Esophagus muscularis mucosa (tissue), 4 donors: ENCODE data around the gene HBG2. TPM values are rescaled to one million over a fixed set of nuclear protein-coding genes. Genes with fewer than 3 reads are reported as not detected.
"Not testable (repeated sequence)": the region's sequence is repeated elsewhere in the genome, so short reads cannot be mapped to it uniquely, and the experiment has no call there.

Source experiments
- DNase-seq: peaks from one replicate; pipeline ENCODE4 v3.0.0-alpha.2; 2017; ENCODE audit errors: extremely low spot score
- H3K27ac ChIP-seq, 4 donors: fragments of 200-600 bp; sonication (generic); replicated peaks in 1 of 4; 1 replicate in 3 of 4; 2 replicates in 1 of 4; pipeline ENCODE4 v1.5.1; 2016 to 2019; ENCODE audit warnings: mild to moderate bottlenecking in 1 of 4
- H3K27me3 ChIP-seq, 4 donors: fragments of 200-600 bp; sonication (generic); one replicate each; pipeline versions ENCODE4 v1.5.1 to v1.6.0; 2016 to 2019
- H3K36me3 ChIP-seq, 4 donors: fragments of 200-600 bp; sonication (generic); one replicate each; pipeline ENCODE4 v1.5.1; 2016 to 2019
- H3K4me1 ChIP-seq, 4 donors: fragments of 200-600 bp; sonication (generic); one replicate each; pipeline ENCODE4 v1.5.1; 2016 to 2019
- H3K4me3 ChIP-seq, 4 donors: fragments of 200-600 bp; sonication (generic); 1 replicate in 2 of 4; 2 replicates in 2 of 4; pipeline ENCODE4 v1.5.1; 2016 to 2019; ENCODE audit warnings: mild to moderate bottlenecking in 4 of 4, moderate library complexity in 1 of 4
- H3K9me3 ChIP-seq, 4 donors: fragments of 200-600 bp; sonication (generic); 1 replicate in 3 of 4; 2 replicates in 1 of 4; pipeline ENCODE4 v1.5.1; 2016 to 2019
- EP300 ChIP-seq: sonication (generic); formaldehyde crosslinking; IDR thresholded peaks from one replicate; pipeline ENCODE4 v1.6.1; 2017; ENCODE audit warnings: antibody characterized with exemption
- POLR2A ChIP-seq: fragments of 450-650 bp; IDR thresholded peaks from one replicate; pipeline ENCODE4 v1.6.1; 2017; ENCODE audit warnings: antibody characterized with exemption, moderate library complexity, mild to moderate bottlenecking, low read depth
- POLR2AphosphoS5 ChIP-seq, 2 donors: sonication (generic); formaldehyde crosslinking; IDR thresholded peaks; one replicate each; pipeline ENCODE4 v1.6.1; 2017; ENCODE audit warnings: antibody characterized with exemption in 2 of 2
- WGBS: methylation state at CpG from one replicate; pipeline ENCODE4 v1.1.5; 2018; 5-methylcytosine and 5-hydroxymethylcytosine counted together
- intact Hi-C: fragments of 100-400 bp; cut with DNase I; formaldehyde crosslinking; loops from one replicate; pipeline ENCODE4 v1.15.1; 2023
- total RNA-seq, 4 donors: library from RNA; depleted of rRNA; stranded (reverse); fragments of >200 nt; gene quantifications; one replicate each; pipeline versions ENCODE4 v1.1.0 to v1.2.1, GENCODE V29; 2016
- TF ChIP-seq, protein P1 (sequence below), 3 experiments: fragments of 200-600 bp in 2 of 3; fragments of 450-650 bp in 1 of 3; sonication (generic) in 2 of 3; IDR thresholded peaks; one replicate each; pipeline ENCODE4 v1.5.1; 2017 to 2019; ENCODE audit warnings: antibody characterized with exemption in 3 of 3, mild to moderate bottlenecking in 2 of 3, moderate library complexity in 1 of 3

The HBG2 gene
- total RNA-seq, 4 donors from 2014 or later = not detected

DNA sequence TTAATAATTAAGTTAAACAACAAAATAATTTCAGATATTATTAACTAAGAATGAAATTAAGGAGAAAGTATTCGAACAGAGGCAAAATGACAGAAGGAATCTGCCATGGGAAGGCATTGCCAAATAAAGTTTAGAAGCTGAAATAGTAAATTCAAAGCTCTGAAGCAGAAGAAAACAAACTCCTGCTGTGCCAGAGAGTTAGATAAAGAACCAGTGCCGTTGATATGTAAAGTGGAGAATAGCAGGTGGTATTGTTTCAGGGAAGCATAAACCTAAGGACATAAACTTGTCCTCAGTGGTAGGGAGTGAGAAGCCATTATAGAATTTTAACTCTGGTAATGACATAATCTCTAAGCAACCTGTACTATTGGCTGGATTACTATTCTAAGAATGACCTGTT is 2.7 kb upstream of the HBG2 start:
- WGBS = 24% methylated on average over 2 of the region's 2 CpGs
- TF ChIP-seq POLR2AphosphoS5 (IDR thresholded peaks at IDR 0.05) (no peak), POLR2A (no peak), EP300 (no peak)
- TF ChIP-seq, protein P1, sequence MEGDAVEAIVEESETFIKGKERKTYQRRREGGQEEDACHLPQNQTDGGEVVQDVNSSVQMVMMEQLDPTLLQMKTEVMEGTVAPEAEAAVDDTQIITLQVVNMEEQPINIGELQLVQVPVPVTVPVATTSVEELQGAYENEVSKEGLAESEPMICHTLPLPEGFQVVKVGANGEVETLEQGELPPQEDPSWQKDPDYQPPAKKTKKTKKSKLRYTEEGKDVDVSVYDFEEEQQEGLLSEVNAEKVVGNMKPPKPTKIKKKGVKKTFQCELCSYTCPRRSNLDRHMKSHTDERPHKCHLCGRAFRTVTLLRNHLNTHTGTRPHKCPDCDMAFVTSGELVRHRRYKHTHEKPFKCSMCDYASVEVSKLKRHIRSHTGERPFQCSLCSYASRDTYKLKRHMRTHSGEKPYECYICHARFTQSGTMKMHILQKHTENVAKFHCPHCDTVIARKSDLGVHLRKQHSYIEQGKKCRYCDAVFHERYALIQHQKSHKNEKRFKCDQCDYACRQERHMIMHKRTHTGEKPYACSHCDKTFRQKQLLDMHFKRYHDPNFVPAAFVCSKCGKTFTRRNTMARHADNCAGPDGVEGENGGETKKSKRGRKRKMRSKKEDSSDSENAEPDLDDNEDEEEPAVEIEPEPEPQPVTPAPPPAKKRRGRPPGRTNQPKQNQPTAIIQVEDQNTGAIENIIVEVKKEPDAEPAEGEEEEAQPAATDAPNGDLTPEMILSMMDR (IDR thresholded peaks at IDR 0.05) = no peak
- intact Hi-C loops = no loop called here

DNA sequence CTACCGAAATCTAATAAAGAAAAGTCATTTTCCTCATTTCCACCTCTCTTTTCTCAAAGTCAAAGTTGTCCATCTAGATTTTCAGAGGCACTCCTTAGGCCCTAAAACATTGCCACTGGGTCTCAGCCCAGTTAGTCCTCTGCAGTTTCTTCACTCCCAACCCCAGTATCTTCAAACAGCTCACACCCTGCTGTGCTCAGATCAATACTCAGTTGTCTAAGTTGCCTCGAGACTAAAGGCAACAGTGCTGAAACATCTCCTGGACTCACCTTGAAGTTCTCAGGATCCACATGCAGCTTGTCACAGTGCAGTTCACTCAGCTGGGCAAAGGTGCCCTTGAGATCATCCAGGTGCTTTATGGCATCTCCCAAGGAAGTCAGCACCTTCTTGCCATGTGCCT is 558 bp downstream of the HBG2 start:
- DNase-seq, H3K4me1 ChIP-seq, H3K4me3 ChIP-seq, H3K36me3 ChIP-seq, H3K27me3 ChIP-seq, H3K9me3 ChIP-seq, intact Hi-C loops, H3K27ac ChIP-seq: not testable (repeated sequence)
- whole genome bisulfite sequencing = 62% methylated on average over 2 of the region's 2 CpGs

More for the DNA sequence above, 2.7 kb upstream of the HBG2 start:
- Histone ChIP-seq H3K4me1 (no peaks in the 10 kb centered on the region), H3K36me3 (no peaks in the 10 kb centered on the region), H3K27me3 (no peaks in the 10 kb centered on the region), H3K27ac (no peak overlapping the region), H3K4me3 (no peak overlapping the region), H3K9me3 (no peaks in the 10 kb centered on the region)
- DNase-seq = no peak

DNA sequence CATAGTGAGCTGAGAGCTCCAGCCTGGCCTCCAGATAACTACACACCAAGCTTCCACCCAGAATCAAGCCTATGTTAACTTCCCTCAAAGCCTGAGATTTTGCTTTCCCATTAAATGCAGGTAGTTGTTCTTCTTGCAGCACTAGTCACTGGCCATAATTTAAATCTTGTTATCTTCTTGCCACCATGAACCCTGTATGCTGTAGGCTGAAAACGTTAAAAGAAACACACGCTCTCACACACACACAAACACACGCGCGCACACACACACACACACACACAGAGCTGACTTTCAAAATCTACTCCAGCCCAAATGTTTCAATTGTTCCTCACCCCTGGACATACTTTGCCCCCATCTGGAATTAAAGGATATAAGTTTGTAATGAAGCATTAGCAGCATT is 1.1 kb downstream of the HBG2 start:
- H3K36me3 ChIP-seq, H3K4me1 ChIP-seq, DNase-seq, intact Hi-C loops, H3K4me3 ChIP-seq, H3K27me3 ChIP-seq, H3K9me3 ChIP-seq, H3K27ac ChIP-seq: not testable (repeated sequence)
- WGBS = 58% methylated on average over 5 of the region's 5 CpGs

DNA sequence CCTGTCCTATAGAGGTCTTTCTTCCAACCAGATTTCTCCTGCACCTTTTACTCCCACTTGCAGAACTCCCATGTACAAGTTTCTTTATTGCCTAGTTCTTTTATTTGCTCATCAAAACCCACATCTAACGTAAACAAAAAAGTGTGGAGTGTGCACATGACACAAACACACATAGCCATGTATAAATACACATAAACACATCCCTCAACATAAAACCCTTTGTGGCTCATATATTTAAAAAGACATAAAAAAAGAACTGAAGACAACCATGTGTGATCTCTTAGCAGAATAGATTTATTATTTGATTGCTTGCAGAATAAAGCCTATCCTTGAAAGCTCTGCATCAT is 1.7 kb downstream of the HBG2 start:
- Histone ChIP-seq H3K9me3 (no peaks in the 10 kb centered on the region), H3K27me3 (no peaks in the 10 kb centered on the region), H3K4me3 (no peak overlapping the region), H3K4me1 (no peaks in the 10 kb centered on the region), H3K27ac (no peak overlapping the region), H3K36me3 (no peaks in the 10 kb centered on the region)
- TF ChIP-seq, protein P1 (IDR thresholded peaks at IDR 0.05) = no peak
- no peak for TF ChIP-seq POLR2A
- TF ChIP-seq POLR2AphosphoS5 (IDR thresholded peaks at IDR 0.05) = no peak
- TF ChIP-seq EP300 = no peak
- intact Hi-C loops = no loop called here
- no peak for DNase-seq
- 73% methylated on average over 1 of the region's 1 CpG for WGBS

DNA sequence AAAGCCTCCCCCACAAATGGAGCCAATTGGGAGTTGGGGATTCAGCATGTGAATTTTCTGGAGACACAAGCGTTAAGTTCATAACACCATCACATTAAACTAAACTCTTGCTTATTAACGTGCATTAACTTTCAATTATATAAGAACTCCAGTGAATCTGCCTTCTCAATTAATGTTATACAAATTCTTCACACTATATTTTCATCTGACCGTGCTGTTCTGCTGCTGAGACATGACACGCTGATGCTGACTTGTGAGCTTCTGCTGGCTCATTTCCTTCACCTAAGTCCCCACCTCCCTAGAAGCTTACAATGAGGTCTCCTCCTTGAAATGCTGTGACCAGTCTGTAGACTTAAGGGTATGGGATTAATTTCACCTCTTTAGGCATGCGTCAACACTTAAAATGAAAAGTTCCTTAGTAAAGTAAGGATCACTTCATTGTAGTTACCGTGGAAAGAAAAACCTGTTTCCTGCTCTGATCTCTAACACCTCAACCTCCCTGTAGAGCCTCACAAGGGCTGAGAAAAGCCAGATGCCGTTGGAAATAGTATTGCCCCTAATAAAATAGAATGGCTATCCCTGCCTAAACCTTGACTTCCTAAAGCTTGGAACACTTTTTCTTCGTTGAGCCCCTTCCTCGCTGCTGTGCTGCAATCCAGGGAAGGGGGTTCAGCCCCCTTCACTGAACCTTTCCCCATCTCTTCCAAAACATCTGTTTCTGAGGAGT is 2.2 kb downstream of the HBG2 start:
- WGBS = 68% methylated on average over 9 of the region's 9 CpGs
- no peak for DNase-seq
- H3K27me3 ChIP-seq = no peaks in the 10 kb centered on the region

More for the DNA sequence above, 2.2 kb downstream of the HBG2 start:
- Histone ChIP-seq H3K36me3 (no peaks in the 10 kb centered on the region), H3K4me1 (no peaks in the 10 kb centered on the region), H3K4me3 (no peak overlapping the region), H3K9me3 (no peaks in the 10 kb centered on the region), H3K27ac (no peak overlapping the region)
- intact Hi-C loops = no loop called here
- TF ChIP-seq POLR2AphosphoS5 (IDR thresholded peaks at IDR 0.05) = no peak
- TF ChIP-seq, protein P1 (IDR thresholded peaks at IDR 0.05) = no peak
- TF ChIP-seq POLR2A = no peak
- TF ChIP-seq EP300 = no peak
